OCI-LY7 (cell line): ENCODE data around the gene STAT5B.

Source experiments
- EZH2phosphoT487 ChIP-seq: fragments of 200-600 bp; sonication (generic); IDR thresholded peaks from 2 replicates; pipeline ENCODE4 v1.6.1; 2018; ENCODE audit warnings: low read depth, borderline replicate concordance, mild to moderate bottlenecking, mixed run types, antibody characterized with exemption, low read length, moderate library complexity, mixed read lengths
- TF ChIP-seq, protein P1 (sequence below): fragments of 200-600 bp; sonication (generic); conservative IDR thresholded peaks from 2 replicates; pipeline ENCODE4 v1.5.1; 2014; ENCODE audit warnings: mild to moderate bottlenecking, antibody characterized with exemption, low read length, moderate library complexity, mixed read lengths

DNA sequence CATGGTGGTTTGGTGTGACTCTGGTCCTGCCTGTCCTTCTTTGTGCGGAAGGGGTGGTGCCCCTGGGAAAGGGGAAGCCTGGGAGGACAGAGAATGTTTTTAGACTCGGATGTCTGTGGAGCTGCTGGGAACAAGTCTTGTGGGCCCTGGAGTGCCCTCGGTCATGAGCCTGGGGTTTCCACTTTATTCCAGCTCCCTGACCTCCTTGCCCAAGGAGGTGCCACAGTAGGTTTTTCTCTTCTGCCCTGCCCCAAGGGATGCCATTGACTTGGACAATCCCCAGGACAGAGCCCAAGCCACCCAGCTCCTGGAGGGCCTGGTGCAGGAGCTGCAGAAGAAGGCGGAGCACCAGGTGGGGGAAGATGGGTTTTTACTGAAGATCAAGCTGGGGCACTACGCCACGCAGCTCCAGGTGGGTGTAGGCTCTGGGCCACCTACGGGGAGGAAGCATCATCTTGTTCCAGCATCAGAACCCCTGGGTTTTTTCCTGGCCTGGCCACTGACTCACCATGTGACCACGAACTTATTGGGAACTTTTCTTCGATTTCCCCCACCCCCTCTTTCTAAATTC is 13.5 kb upstream of the STAT5B start:
- TF ChIP-seq, protein P1, sequence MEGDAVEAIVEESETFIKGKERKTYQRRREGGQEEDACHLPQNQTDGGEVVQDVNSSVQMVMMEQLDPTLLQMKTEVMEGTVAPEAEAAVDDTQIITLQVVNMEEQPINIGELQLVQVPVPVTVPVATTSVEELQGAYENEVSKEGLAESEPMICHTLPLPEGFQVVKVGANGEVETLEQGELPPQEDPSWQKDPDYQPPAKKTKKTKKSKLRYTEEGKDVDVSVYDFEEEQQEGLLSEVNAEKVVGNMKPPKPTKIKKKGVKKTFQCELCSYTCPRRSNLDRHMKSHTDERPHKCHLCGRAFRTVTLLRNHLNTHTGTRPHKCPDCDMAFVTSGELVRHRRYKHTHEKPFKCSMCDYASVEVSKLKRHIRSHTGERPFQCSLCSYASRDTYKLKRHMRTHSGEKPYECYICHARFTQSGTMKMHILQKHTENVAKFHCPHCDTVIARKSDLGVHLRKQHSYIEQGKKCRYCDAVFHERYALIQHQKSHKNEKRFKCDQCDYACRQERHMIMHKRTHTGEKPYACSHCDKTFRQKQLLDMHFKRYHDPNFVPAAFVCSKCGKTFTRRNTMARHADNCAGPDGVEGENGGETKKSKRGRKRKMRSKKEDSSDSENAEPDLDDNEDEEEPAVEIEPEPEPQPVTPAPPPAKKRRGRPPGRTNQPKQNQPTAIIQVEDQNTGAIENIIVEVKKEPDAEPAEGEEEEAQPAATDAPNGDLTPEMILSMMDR: no peak
- no peak for TF ChIP-seq EZH2phosphoT487
